Endothelial cell of umbilical vein (primary cell): ENCODE results near the gene ABCB9. TPM values are rescaled to one million over a fixed set of nuclear protein-coding genes. Genes with fewer than 3 reads are reported as not detected.

Experiments used
- BruUV-seq: library from RNA; stranded (reverse); fragments of 400-500 nt; replicated peaks from 2 replicates; lab custom pipeline; 2021; lab: Mats Ljungman, UMichigan
- CTCF ChIA-PET: fragments of 300-600, 350-600 bp; sonication (Branson Sonifier 250); formaldehyde crosslinking; loops from one replicate; lab custom pipeline; 2021; ENCODE audit warnings: antibody characterized with exemption, inconsistent platforms; lab: Charles Lee
- POLR2A ChIA-PET: fragments of 300-600, 350-600 bp; sonication (Branson Sonifier 250); formaldehyde crosslinking; loops from one replicate; lab custom pipeline; 2021; ENCODE audit warnings: antibody characterized with exemption, inconsistent platforms; lab: Charles Lee
- DNase-seq: peaks from one replicate; pipeline ENCODE4 v3.0.0-alpha.2; 2011; ENCODE audit warnings: low read depth, low spot score
- FAIRE-seq: peaks from 2 replicates; lab custom pipeline; 2011; peaks lifted over from hg19 to GRCh38; lab: Jason Lieb, UNC
- H2AFZ ChIP-seq: 2 replicates; pipeline ENCODE4 v1.6.0; 2012; ENCODE audit warnings: low read depth, low read length, control low read depth, inconsistent platforms
- H3K27ac ChIP-seq: 2 replicates; pipeline ENCODE4 v1.5.1; 2011; ENCODE audit warnings: low read depth, mild to moderate bottlenecking, control low read depth, low read length, moderate library complexity; ENCODE audit not compliant: insufficient read depth
- H3K27me3 ChIP-seq, 2 experiments: 2 replicates each; pipeline versions ENCODE4 v1.6.0 to v1.6.1; 2011; ENCODE audit warnings: low read length in 2 of 2, mixed read lengths in 1 of 2; ENCODE audit not compliant: control insufficient read depth in 2 of 2, insufficient read depth in 2 of 2
- H3K36me3 ChIP-seq, 2 experiments: 2 replicates in 1 of 2; 3 replicates in 1 of 2; pipeline ENCODE4 v1.5.1; 2011; ENCODE audit warnings: low read length in 2 of 2, mild to moderate bottlenecking in 1 of 2, moderate library complexity in 1 of 2; ENCODE audit not compliant: control insufficient read depth in 2 of 2, insufficient read depth in 2 of 2; ENCODE audit errors: extremely low read depth in 1 of 2
- H3K4me1 ChIP-seq: 3 replicates; pipeline ENCODE4 v1.5.1; 2011; ENCODE audit warnings: mild to moderate bottlenecking, low read length; ENCODE audit not compliant: control insufficient read depth, insufficient read depth; ENCODE audit errors: extremely low read depth
- H3K4me2 ChIP-seq: 2 replicates; pipeline ENCODE4 v1.6.1; 2011; ENCODE audit warnings: low read length, control low read depth, mixed read lengths; ENCODE audit not compliant: insufficient read depth
- H3K4me3 ChIP-seq, 3 experiments: fragments of 200-600 bp in 1 of 3; sonication (generic), shearing (Covaris generic) in 1 of 3; replicated peaks in 1 of 3; 2 replicates each; pipeline ENCODE4 v1.5.1; 2011 to 2016; ENCODE audit warnings: control low read depth in 3 of 3, low read length in 3 of 3, mild to moderate bottlenecking in 2 of 3, inconsistent platforms in 1 of 3, low read depth in 1 of 3, moderate library complexity in 1 of 3; ENCODE audit not compliant: insufficient read depth in 1 of 3
- H3K79me2 ChIP-seq: 2 replicates; pipeline ENCODE4 v1.6.0; 2012; ENCODE audit warnings: low read length, inconsistent platforms; ENCODE audit not compliant: control insufficient read depth, insufficient read depth
- H3K9ac ChIP-seq: replicated peaks from 2 replicates; pipeline ENCODE3; 2011; ENCODE audit warnings: low read length, control low read depth; ENCODE audit not compliant: insufficient read depth; ENCODE audit errors: extremely low read depth
- H3K9me1 ChIP-seq: replicated peaks from 3 replicates; pipeline ENCODE4 v1.6.0; 2011; ENCODE audit warnings: mild to moderate bottlenecking, low read length; ENCODE audit not compliant: control insufficient read depth, insufficient read depth; ENCODE audit errors: extremely low read depth
- H3K9me3 ChIP-seq: replicated peaks from 2 replicates; pipeline ENCODE4 v1.5.1; 2012; ENCODE audit warnings: low read length, inconsistent platforms; ENCODE audit not compliant: control insufficient read depth, insufficient read depth
- H4K20me1 ChIP-seq: replicated peaks from 2 replicates; pipeline ENCODE3; 2011; ENCODE audit warnings: mild to moderate bottlenecking, low read length; ENCODE audit not compliant: control insufficient read depth, insufficient read depth; ENCODE audit errors: extremely low read depth
- EZH2 ChIP-seq: IDR thresholded peaks from 2 replicates; pipeline ENCODE4 v1.6.1; 2012; ENCODE audit warnings: borderline replicate concordance, low read depth, mild to moderate bottlenecking, moderate library complexity, low read length, inconsistent platforms; ENCODE audit not compliant: severe bottlenecking
- FOS ChIP-seq: IDR thresholded peaks from 2 replicates; pipeline ENCODE4 v1.6.1; 2011; ENCODE audit warnings: mild to moderate bottlenecking, low read length, moderate library complexity, borderline replicate concordance; ENCODE audit not compliant: insufficient read depth
- GATA2 ChIP-seq: IDR thresholded peaks from 2 replicates; pipeline ENCODE4 v1.7.0; 2011; ENCODE audit warnings: low read depth, mild to moderate bottlenecking, moderate library complexity, mixed read lengths, low read length; ENCODE audit not compliant: insufficient read length, insufficient read depth
- JUN ChIP-seq: IDR thresholded peaks from 2 replicates; pipeline ENCODE4 v1.6.1; 2011; ENCODE audit warnings: borderline replicate concordance, low read depth; ENCODE audit not compliant: insufficient read length, insufficient read depth
- MYC ChIP-seq: IDR thresholded peaks from one replicate; pipeline ENCODE4 v1.6.1; 2011; ENCODE audit warnings: mild to moderate bottlenecking, low read depth, low read length
- POLR2A ChIP-seq: IDR thresholded peaks from 2 replicates; pipeline ENCODE4 v1.6.1; 2012; ENCODE audit warnings: low read depth, mild to moderate bottlenecking, control low read depth, low read length
- dilution Hi-C: fragments of 300-500 bp; cut with MboI; formaldehyde crosslinking; loops from one replicate; pipeline ENCODE4 v1.15.0; 2019; ENCODE audit warnings: low sequenced_read_pairs; ENCODE audit not compliant: extremely low pct_ligation_motif_present
- intact Hi-C: fragments of 100-400 bp; cut with micrococcal nuclease; formaldehyde crosslinking; loops from one replicate; pipeline ENCODE4 v1.10.0; 2022
- polyA plus RNA-seq, 4 experiments: library from polyadenylated mRNA; depleted of rRNA in 3 of 4; stranded (reverse) in 3 of 4; unstranded in 1 of 4; fragments of >200 nt; gene quantifications; 2 replicates each; pipeline versions ENCODE4 v1.2.1 to v1.2.3, GENCODE V29; 2011 to 2012; ENCODE audit warnings: missing spikeins in 1 of 4
- total RNA-seq: library from RNA; stranded (reverse); gene quantifications from 2 replicates; pipeline ENCODE4 v1.2.3, GENCODE V29; 2021
- TF ChIP-seq, protein P1 (sequence below), 2 donors: IDR thresholded peaks; 1 replicate in 1 of 2; 2 replicates in 1 of 2; pipeline ENCODE4 v1.5.1; 2011; ENCODE audit warnings: low read length in 2 of 2, mild to moderate bottlenecking in 2 of 2, moderate library complexity in 2 of 2, control low read depth in 1 of 2, inconsistent platforms in 1 of 2, low read depth in 1 of 2; ENCODE audit not compliant: insufficient read depth in 1 of 2; ENCODE audit errors: extremely low read depth in 1 of 2

Gene ABCB9
- total and polyA plus RNA-seq, 2 donors (not counting 3 experiments of a cell fraction or from before 2014, with no cell fraction given): 11.7 to 16.9 TPM

DNA sequence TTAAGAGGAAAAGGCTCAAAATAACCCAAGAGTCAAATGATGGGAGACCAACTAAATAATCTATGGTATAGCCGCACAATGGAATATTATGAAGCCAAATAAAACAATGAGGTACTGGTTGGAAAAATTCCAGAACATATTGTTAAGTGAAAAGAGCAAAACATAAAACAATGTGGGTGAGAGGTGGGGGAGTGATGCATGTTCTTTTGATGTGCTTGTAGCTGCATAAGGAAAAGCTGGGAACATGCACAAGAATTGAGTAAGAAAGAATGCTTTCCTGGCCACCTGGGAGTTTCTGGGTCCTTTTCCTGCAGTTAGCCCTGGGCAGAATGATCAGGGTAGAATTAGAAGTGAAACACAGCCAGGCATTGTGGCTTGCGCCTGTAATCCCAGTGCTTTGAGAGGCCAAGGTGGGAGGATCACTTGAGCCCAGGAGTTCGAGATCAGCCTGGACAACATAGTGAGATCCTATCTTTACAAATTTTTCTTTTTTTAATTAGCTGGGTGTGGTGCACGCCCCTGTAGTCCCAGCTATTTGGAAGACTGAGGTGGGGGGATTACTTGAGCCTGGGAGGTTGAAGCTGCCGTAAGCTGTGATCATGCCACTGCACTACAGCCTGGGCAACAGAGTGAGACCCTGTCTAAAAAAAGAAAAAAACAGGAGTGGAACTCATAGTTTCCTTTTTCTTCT, 7.9 kb downstream of the ABCB9 start:
- POLR2A ChIA-PET: interaction anchor here (0.5 to 1.0 kb wide), 3 partner anchors 12 to 274 kb away, joined by 3 to 6 read pairs (median 5); no protein-coding TSS in a partner anchor

More for the DNA sequence above, 7.9 kb downstream of the ABCB9 start:
- Histone ChIP-seq H4K20me1 (no peaks in the 10 kb centered on the region), H3K4me2 (no peak overlapping the region), H3K4me3 (no peak overlapping the region), H3K79me2 (no peaks in the 10 kb centered on the region), H3K9me3 (no peaks in the 10 kb centered on the region), H3K27ac (peak overlapping the region; percentile 80), H3K9ac (peak overlapping the region; percentile 18), H2AFZ (no peak overlapping the region), H3K36me3 (peaks cover 0 to 2% of the 10 kb centered on the region in 2 experiments), H3K27me3 (no peaks in the 10 kb centered on the region), H3K9me1 (no peaks in the 10 kb centered on the region), H3K4me1 (peaks cover 12% of the 10 kb centered on the region)
- no TSS peak for BruUV-seq
- intact Hi-C loops: loop anchor here (1.0 kb wide), 2 partner anchors 11 to 16 kb away; no protein-coding TSS in a partner anchor
- peak; percentile 98 for DNase-seq
- CTCF ChIA-PET: interaction anchor here (2.4 to 19.1 kb wide), 3 partner anchors 12 to 280 kb away, joined by 8 to 200 read pairs (median 11); no protein-coding TSS in a partner anchor
- TF ChIP-seq EZH2: no peak
- TF ChIP-seq MYC: no peak
- TF ChIP-seq, protein P1, sequence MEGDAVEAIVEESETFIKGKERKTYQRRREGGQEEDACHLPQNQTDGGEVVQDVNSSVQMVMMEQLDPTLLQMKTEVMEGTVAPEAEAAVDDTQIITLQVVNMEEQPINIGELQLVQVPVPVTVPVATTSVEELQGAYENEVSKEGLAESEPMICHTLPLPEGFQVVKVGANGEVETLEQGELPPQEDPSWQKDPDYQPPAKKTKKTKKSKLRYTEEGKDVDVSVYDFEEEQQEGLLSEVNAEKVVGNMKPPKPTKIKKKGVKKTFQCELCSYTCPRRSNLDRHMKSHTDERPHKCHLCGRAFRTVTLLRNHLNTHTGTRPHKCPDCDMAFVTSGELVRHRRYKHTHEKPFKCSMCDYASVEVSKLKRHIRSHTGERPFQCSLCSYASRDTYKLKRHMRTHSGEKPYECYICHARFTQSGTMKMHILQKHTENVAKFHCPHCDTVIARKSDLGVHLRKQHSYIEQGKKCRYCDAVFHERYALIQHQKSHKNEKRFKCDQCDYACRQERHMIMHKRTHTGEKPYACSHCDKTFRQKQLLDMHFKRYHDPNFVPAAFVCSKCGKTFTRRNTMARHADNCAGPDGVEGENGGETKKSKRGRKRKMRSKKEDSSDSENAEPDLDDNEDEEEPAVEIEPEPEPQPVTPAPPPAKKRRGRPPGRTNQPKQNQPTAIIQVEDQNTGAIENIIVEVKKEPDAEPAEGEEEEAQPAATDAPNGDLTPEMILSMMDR (IDR thresholded peaks at IDR 0.05; ENCODE audit: extremely low read depth in 1 of 2, insufficient read depth in 1 of 2, low read depth in 1 of 2, low read length in 2 of 2): no peak
- TF ChIP-seq FOS: no peak
- TF ChIP-seq POLR2A: peak; percentile 38
- peak; percentile 54 for TF ChIP-seq JUN
- no peak for TF ChIP-seq GATA2
- peak; percentile 99 for FAIRE-seq
- dilution Hi-C loops: no loop called here
